ENCODE data around the gene PIGB.
A peak's percentile ranks its signal among the peaks of the same experiment; 100 is the strongest.
"Not testable (repeated sequence)": the region's sequence is repeated elsewhere in the genome, so short reads cannot be mapped to it uniquely, and the experiment has no call there.

PIGB gene

GRCh38 chr15:55284426-55284825 is 34.6 kb upstream of the PIGB start:
- Histone ChIP-seq H3K27me3 (ENCODE audit: control insufficient read depth, insufficient read depth, low read length) (no peaks in the 10 kb centered on the region), H3K4me3 (ENCODE audit: low read length) (no peak overlapping the region), H3K36me3 (ENCODE audit: control insufficient read depth, insufficient read depth, low read length) (no peaks in the 10 kb centered on the region), H3K9me3 (ENCODE audit: control insufficient read depth, low read length) (no peaks in the 10 kb centered on the region), H3K4me1 (ENCODE audit: control insufficient read depth, insufficient read depth, low read length) (peaks cover 43% of the 10 kb centered on the region), H3K9ac (ENCODE audit: low read length) (no peak overlapping the region)

- not testable (repeated sequence) for H3K27me3 ChIP-seq (ENCODE audit: control insufficient read depth, insufficient read depth, low read length); H3K4me3 ChIP-seq (ENCODE audit: low read length); H3K9me3 ChIP-seq (ENCODE audit: control insufficient read depth, low read length); H3K9ac ChIP-seq (ENCODE audit: low read length); H3K36me3 ChIP-seq (ENCODE audit: control insufficient read depth, insufficient read depth, low read length)
- H3K4me1 ChIP-seq (ENCODE audit: control insufficient read depth, insufficient read depth, low read length), result peaks cover 39% of the 10 kb centered on the region
Measured at GRCh38 chr15:55286442-55287189, 32.4 kb upstream of the PIGB start.

GRCh38 chr15:55288006-55288717 is 30.9 kb upstream of the PIGB start:
- peak overlapping the region; percentile 93 for H3K9ac ChIP-seq (ENCODE audit: low read length)

GRCh38 chr15:55289011-55289745 is 29.8 kb upstream of the PIGB start:
- peaks cover 18% of the 10 kb centered on the region for H3K4me1 ChIP-seq (ENCODE audit: control insufficient read depth, insufficient read depth, low read length)
- no peaks in the 10 kb centered on the region for H3K36me3 ChIP-seq (ENCODE audit: control insufficient read depth, insufficient read depth, low read length)
- no peaks in the 10 kb centered on the region for H3K9me3 ChIP-seq (ENCODE audit: control insufficient read depth, low read length)
- H3K4me3 ChIP-seq (ENCODE audit: low read length), result peak overlapping the region; percentile 66
- H3K27me3 ChIP-seq (ENCODE audit: control insufficient read depth, insufficient read depth, low read length), result no peaks in the 10 kb centered on the region
- H3K9ac ChIP-seq (ENCODE audit: low read length), result peak overlapping the region; percentile 93

More at GRCh38 chr15:55288006-55288717, 30.9 kb upstream of the PIGB start:
- H3K4me1 ChIP-seq (ENCODE audit: control insufficient read depth, insufficient read depth, low read length), result peaks cover 24% of the 10 kb centered on the region
- no peaks in the 10 kb centered on the region for H3K36me3 ChIP-seq (ENCODE audit: control insufficient read depth, insufficient read depth, low read length)
- H3K27me3 ChIP-seq (ENCODE audit: control insufficient read depth, insufficient read depth, low read length), result no peaks in the 10 kb centered on the region
- peak overlapping the region; percentile 66 for H3K4me3 ChIP-seq (ENCODE audit: low read length)
- H3K9me3 ChIP-seq (ENCODE audit: control insufficient read depth, low read length), result no peaks in the 10 kb centered on the region

- Histone ChIP-seq H3K36me3 (ENCODE audit: control insufficient read depth, insufficient read depth, low read length) (no peaks in the 10 kb centered on the region), H3K9ac (ENCODE audit: low read length) (peak within 1 kb of the TSS; percentile 93), H3K4me1 (ENCODE audit: control insufficient read depth, insufficient read depth, low read length) (peaks cover 18% of the 10 kb centered on the region), H3K4me3 (ENCODE audit: low read length) (peak within 1 kb of the TSS; percentile 66), H3K9me3 (ENCODE audit: control insufficient read depth, low read length) (no peaks in the 10 kb centered on the region), H3K27me3 (ENCODE audit: control insufficient read depth, insufficient read depth, low read length) (no peaks in the 10 kb centered on the region)
Measured at GRCh38 chr15:55289746-55290527, 29.1 kb upstream of the PIGB start, which contains the start of gene RAB27A. TSS of gene RAB27A (minus strand) at chr15:55289813. CDS start at chr15:55234934, 54,879 bp downstream.

GRCh38 chr15:55290528-55291057 is 28.4 kb upstream of the PIGB start:
- H3K4me1 ChIP-seq (ENCODE audit: control insufficient read depth, insufficient read depth, low read length), result peaks cover 13% of the 10 kb centered on the region
- no peaks in the 10 kb centered on the region for H3K27me3 ChIP-seq (ENCODE audit: control insufficient read depth, insufficient read depth, low read length)
- peak overlapping the region; percentile 93 for H3K9ac ChIP-seq (ENCODE audit: low read length)
- H3K36me3 ChIP-seq (ENCODE audit: control insufficient read depth, insufficient read depth, low read length), result no peaks in the 10 kb centered on the region
- H3K4me3 ChIP-seq (ENCODE audit: low read length), result peak overlapping the region; percentile 66
- H3K9me3 ChIP-seq (ENCODE audit: control insufficient read depth, low read length), result no peaks in the 10 kb centered on the region

- H3K4me3 ChIP-seq (ENCODE audit: low read length), result no peak overlapping the region
- H3K9me3 ChIP-seq (ENCODE audit: control insufficient read depth, low read length), result no peaks in the 10 kb centered on the region
- no peak overlapping the region for H3K9ac ChIP-seq (ENCODE audit: low read length)
- H3K4me1 ChIP-seq (ENCODE audit: control insufficient read depth, insufficient read depth, low read length), result no peaks in the 10 kb centered on the region
- no peaks in the 10 kb centered on the region for H3K27me3 ChIP-seq (ENCODE audit: control insufficient read depth, insufficient read depth, low read length)
- no peaks in the 10 kb centered on the region for H3K36me3 ChIP-seq (ENCODE audit: control insufficient read depth, insufficient read depth, low read length)
Measured at GRCh38 chr15:55297315-55297714, 21.7 kb upstream of the PIGB start.

GRCh38 chr15:55302801-55303200 is 16.2 kb upstream of the PIGB start:
- not testable (repeated sequence) for H3K9me3 ChIP-seq (ENCODE audit: control insufficient read depth, low read length); H3K4me3 ChIP-seq (ENCODE audit: low read length); H3K9ac ChIP-seq (ENCODE audit: low read length); H3K36me3 ChIP-seq (ENCODE audit: control insufficient read depth, insufficient read depth, low read length); H3K4me1 ChIP-seq (ENCODE audit: control insufficient read depth, insufficient read depth, low read length); H3K27me3 ChIP-seq (ENCODE audit: control insufficient read depth, insufficient read depth, low read length)

- no peaks in the 10 kb centered on the region for H3K36me3 ChIP-seq (ENCODE audit: control insufficient read depth, insufficient read depth, low read length)
- H3K9me3 ChIP-seq (ENCODE audit: control insufficient read depth, low read length), result no peaks in the 10 kb centered on the region
- peak overlapping the region; percentile 90 for H3K4me3 ChIP-seq (ENCODE audit: low read length)
- no peaks in the 10 kb centered on the region for H3K27me3 ChIP-seq (ENCODE audit: control insufficient read depth, insufficient read depth, low read length)
- H3K4me1 ChIP-seq (ENCODE audit: control insufficient read depth, insufficient read depth, low read length), result peaks cover 14% of the 10 kb centered on the region
- peak overlapping the region; percentile 95 for H3K9ac ChIP-seq (ENCODE audit: low read length)
Measured at GRCh38 chr15:55319537-55320237, 665 bp downstream of the PIGB start.

- H3K4me1 ChIP-seq (ENCODE audit: control insufficient read depth, insufficient read depth, low read length), result peaks cover 14% of the 10 kb centered on the region
- H3K36me3 ChIP-seq (ENCODE audit: control insufficient read depth, insufficient read depth, low read length), result no peaks in the 10 kb centered on the region
- no peak overlapping the region for H3K4me3 ChIP-seq (ENCODE audit: low read length)
- no peaks in the 10 kb centered on the region for H3K27me3 ChIP-seq (ENCODE audit: control insufficient read depth, insufficient read depth, low read length)
- H3K9ac ChIP-seq (ENCODE audit: low read length), result no peak overlapping the region
- H3K9me3 ChIP-seq (ENCODE audit: control insufficient read depth, low read length), result no peaks in the 10 kb centered on the region
Measured at GRCh38 chr15:55320238-55320550, 1.2 kb downstream of the PIGB start.

- Histone ChIP-seq H3K9ac (ENCODE audit: low read length) (no peak overlapping the region), H3K4me1 (ENCODE audit: control insufficient read depth, insufficient read depth, low read length) (peaks cover 14% of the 10 kb centered on the region), H3K36me3 (ENCODE audit: control insufficient read depth, insufficient read depth, low read length) (no peaks in the 10 kb centered on the region), H3K9me3 (ENCODE audit: control insufficient read depth, low read length) (no peaks in the 10 kb centered on the region), H3K27me3 (ENCODE audit: control insufficient read depth, insufficient read depth, low read length) (no peaks in the 10 kb centered on the region), H3K4me3 (ENCODE audit: low read length) (no peak overlapping the region)
Measured at GRCh38 chr15:55320963-55321362, 1.9 kb downstream of the PIGB start.
